Measurements from ENCODE around the gene C1QTNF12.

DNA sequence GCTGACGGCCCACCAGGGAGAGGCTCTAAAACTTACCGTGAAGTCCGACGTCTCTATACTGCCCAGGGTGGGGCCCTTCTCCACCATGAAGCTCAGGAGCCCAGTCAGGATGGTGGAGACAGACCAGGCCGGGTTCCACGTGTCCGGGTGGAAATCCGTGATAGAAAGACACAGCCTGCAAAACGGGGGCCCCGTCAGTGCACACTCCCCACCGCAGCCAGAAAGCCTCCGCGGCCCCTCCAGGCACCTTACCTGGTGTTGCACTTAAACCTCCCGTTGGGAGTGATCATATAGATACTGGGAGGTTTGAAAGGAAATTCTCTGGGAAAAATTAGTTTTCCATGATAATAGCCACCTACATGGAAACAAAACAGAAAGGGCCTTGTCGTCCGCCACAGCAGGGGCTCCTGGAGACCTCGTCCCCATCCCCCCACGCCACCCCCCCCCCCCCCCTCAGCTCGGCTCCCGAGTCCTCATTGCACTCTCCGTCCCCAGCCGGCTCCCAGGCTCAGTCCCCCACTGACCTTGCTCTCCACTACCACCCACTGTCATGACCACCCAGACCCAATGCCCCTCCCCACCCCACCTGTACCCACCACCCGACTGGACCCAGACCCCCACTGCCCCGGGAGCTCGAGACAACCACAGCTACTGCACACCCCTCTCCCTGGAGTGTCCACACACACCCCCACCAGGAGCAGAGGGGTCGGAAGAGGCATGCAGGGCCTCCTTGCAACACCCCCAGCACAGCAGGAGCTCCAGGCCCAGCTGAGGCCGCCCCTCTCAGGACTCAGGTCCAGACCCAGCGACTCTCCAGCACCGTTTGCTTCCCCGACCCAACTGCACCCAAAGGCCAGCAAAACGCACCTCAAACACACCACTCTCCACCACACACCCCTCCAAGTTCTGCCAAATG is 10.7 kb upstream of the C1QTNF12 start:
- no peak for TF ChIP-seq YY1 (IDR thresholded peaks at IDR 0.05; ENCODE audit: insufficient read depth, insufficient read length)
- no peak for TF ChIP-seq SUZ12 (IDR thresholded peaks at IDR 0.05; ENCODE audit: extremely low read depth, insufficient read depth, insufficient read length)
